Fibroblast of the aortic adventitia (primary cell): ENCODE data around the gene PYHIN1. TPM values are rescaled to one million over a fixed set of nuclear protein-coding genes. Genes with fewer than 3 reads are reported as not detected.

Source experiments
- DNase-seq: peaks from one replicate; pipeline ENCODE4 v3.0.0-alpha.2; 2010; ENCODE audit warnings: low read depth
- H3K4me3 ChIP-seq: 2 replicates; pipeline ENCODE4 v1.5.1; 2011; ENCODE audit warnings: low read depth, mild to moderate bottlenecking, control low read depth, low read length, moderate library complexity
- CTCF ChIP-seq: IDR thresholded peaks from 2 replicates; pipeline ENCODE4 v1.5.1; 2011; ENCODE audit warnings: mild to moderate bottlenecking, low read length, control low read depth, inconsistent platforms; ENCODE audit not compliant: insufficient read depth
- total RNA-seq: library from RNA; depleted of rRNA; stranded (reverse); fragments of >200 nt; gene quantifications from 2 replicates; pipeline ENCODE4 v1.2.3, GENCODE V29; 2012; ENCODE audit warnings: low replicate concordance

Gene PYHIN1
- total RNA-seq, 1 donor, result not detected

- peak overlapping the region; percentile 26 for H3K4me3 ChIP-seq
- peak; percentile 89 for DNase-seq
- TF ChIP-seq CTCF, result peak; percentile 7
Observed at GRCh38 chr1:159015440-159015909, 84.1 kb downstream of the PYHIN1 start.

- no peak overlapping the region for H3K4me3 ChIP-seq
- no peak for TF ChIP-seq CTCF
- no peak for DNase-seq
Observed at GRCh38 chr1:159023723-159024122, 92.4 kb downstream of the PYHIN1 start.

GRCh38 chr1:159025043-159025442, 93.7 kb downstream of the PYHIN1 start:
- no peak for DNase-seq
- no peak overlapping the region for H3K4me3 ChIP-seq
- TF ChIP-seq CTCF, result no peak

Other genes starting within 250 kb of the PYHIN1 start
- gene SPTA1, start 244.8 kb upstream of the PYHIN1 start, total RNA-seq, result 1.2 TPM in 1 of 2 replicates, not detected in the other
- gene OR6K2, start 230.9 kb upstream of the PYHIN1 start, total RNA-seq, result not detected in 2 replicates
- not detected in 2 replicates for gene OR6K3, start 210.8 kb upstream of the PYHIN1 start, total RNA-seq
- gene OR6K6, start 176.8 kb upstream of the PYHIN1 start, total RNA-seq, result not detected in 2 replicates
- 0.16 TPM in 1 of 2 replicates, not detected in the other for gene OR6N1, start 159.4 kb upstream of the PYHIN1 start, total RNA-seq
- gene OR6N2, start 150.3 kb upstream of the PYHIN1 start, total RNA-seq, result not detected in 2 replicates
- not detected in 2 replicates for gene MNDA, start 100.2 kb upstream of the PYHIN1 start, total RNA-seq
- gene IFI16, start 78.4 kb downstream of the PYHIN1 start, total RNA-seq, result 202 and 358 TPM in 2 replicates
- gene AIM2, start 145.2 kb downstream of the PYHIN1 start, total RNA-seq, result not detected in 2 replicates
- 6.0 TPM in 1 of 2 replicates, not detected in the other for gene CADM3, start 240.1 kb downstream of the PYHIN1 start, total RNA-seq